ENCODE results near the gene PLIN1. TPM values are rescaled to one million over a fixed set of nuclear protein-coding genes. Genes with fewer than 3 reads are reported as not detected.
"Not testable (repeated sequence)": the region's sequence is repeated elsewhere in the genome, so short reads cannot be mapped to it uniquely, and the experiment has no call there.

Gene PLIN1
- total and polyA plus RNA-seq, 5 donors, result 0.68 to 38.8 (median 2.4) TPM

DNA sequence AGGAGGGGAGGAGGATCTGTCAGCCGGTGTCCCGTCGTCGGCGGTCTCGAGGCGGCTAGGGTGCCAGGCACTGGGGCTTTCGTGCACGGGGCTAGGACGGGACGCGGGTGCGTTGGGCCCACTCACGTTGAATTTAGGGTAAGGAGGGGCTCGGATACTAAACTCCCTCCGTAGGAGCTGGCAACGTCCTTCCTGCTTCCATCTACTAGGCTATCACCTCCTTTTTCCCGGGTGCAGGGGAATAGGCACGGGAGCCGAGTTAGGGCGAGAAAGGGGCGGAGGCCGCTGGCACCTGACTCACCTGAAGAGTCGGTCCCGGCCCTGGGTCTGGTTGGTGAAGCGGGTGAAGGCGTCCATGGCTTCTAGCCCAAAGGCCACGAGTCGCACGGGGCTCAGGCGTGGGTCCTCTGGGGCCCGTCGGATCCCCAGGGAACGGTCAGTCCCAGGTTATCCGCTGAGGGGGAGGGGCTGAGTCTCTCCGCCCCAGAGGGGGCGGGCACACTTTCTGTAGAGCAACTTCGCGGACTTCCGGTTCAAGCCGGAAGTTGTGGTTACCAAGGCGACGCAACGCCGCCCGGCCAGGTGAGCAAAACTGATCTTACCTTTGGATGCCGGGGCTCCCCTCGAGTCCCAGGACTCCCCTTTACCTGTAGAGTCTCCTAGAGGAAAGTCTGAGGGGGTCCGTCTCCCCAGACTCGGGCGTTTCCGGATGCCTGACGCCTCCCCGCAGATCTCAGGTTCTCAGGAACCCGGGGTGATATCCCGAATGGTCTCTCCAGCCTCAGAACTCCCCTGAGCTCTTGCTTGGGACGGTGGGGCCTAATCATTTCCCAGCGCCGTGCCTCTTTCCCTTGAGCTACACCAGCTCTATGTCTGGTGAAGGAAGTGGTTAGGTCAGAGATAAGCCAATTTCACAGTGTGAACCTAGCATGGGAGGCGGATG is 11.4 kb upstream of the PLIN1 start, which contains the start of the genes PEX11A and WDR93:
PEX11A (minus strand) TSS at position 479 of the 943 bp plus-strand sequence; CDS start at position 357, 122 bp downstream.
WDR93 (plus strand) TSS at position 536 of the 943 bp plus-strand sequence. CDS start 10,936 bp downstream, outside the sequence.
- ATAC-seq (peak; percentile 97), DNase-seq (peak; percentile 86 to 94 (median 94))
- intact Hi-C loops (cut with DNase I), result loop anchor here in 1 of 4 donors (5.0 kb wide), 1 partner anchor 33 kb away; the partner anchor contains the start of gene KIF7
- Histone ChIP-seq H3K27ac (ENCODE audit: low read length) (peak within 1 kb of the TSS; percentile 6), H3K4me3 (ENCODE audit: low read length) (peak within 1 kb of the TSS; percentile 71), H3K27me3 (ENCODE audit: control insufficient read depth, insufficient read depth) (no peaks in the 10 kb centered on the region), H3K9me3 (ENCODE audit: control insufficient read depth, low read length) (no peaks in the 10 kb centered on the region), H3K4me1 (ENCODE audit: control insufficient read depth, insufficient read depth, low read length) (no peaks in the 10 kb centered on the region)
- 3% methylated on average over 60 of the region's 60 CpGs for WGBS

- DNase-seq; H3K4me1 ChIP-seq (ENCODE audit: control insufficient read depth, insufficient read depth, low read length); H3K9me3 ChIP-seq (ENCODE audit: control insufficient read depth, low read length); H3K27ac ChIP-seq (ENCODE audit: low read length); H3K27me3 ChIP-seq (ENCODE audit: control insufficient read depth, insufficient read depth); ATAC-seq: not testable (repeated sequence)
- intact Hi-C loops (cut with DNase I), result loop anchor here in 1 of 4 donors (5.0 kb wide), 1 partner anchor 33 kb away; the partner anchor contains the start of gene KIF7
- peak overlapping the region; percentile 71 for H3K4me3 ChIP-seq (ENCODE audit: low read length)
- 61% methylated on average over 15 of the region's 15 CpGs for WGBS
Observed at GRCh38 chr15:89689930-89690275, 10.7 kb upstream of the PLIN1 start.

- H3K27ac ChIP-seq (ENCODE audit: low read length), result no peak overlapping the region
- DNase-seq, result no peak
- no peak for ATAC-seq
- H3K4me1 ChIP-seq (ENCODE audit: control insufficient read depth, insufficient read depth, low read length), result no peaks in the 10 kb centered on the region
- H3K9me3 ChIP-seq (ENCODE audit: control insufficient read depth, low read length), result no peaks in the 10 kb centered on the region
- H3K4me3 ChIP-seq (ENCODE audit: low read length), result no peak overlapping the region
- no peaks in the 10 kb centered on the region for H3K27me3 ChIP-seq (ENCODE audit: control insufficient read depth, insufficient read depth)
- intact Hi-C loops (cut with DNase I), result no loop called here
Observed at GRCh38 chr15:89686522-89686921, 7.4 kb upstream of the PLIN1 start.

- no peaks in the 10 kb centered on the region for H3K4me1 ChIP-seq (ENCODE audit: control insufficient read depth, insufficient read depth, low read length)
- no peak for ATAC-seq
- H3K4me3 ChIP-seq (ENCODE audit: low read length), result no peak overlapping the region
- H3K27ac ChIP-seq (ENCODE audit: low read length), result no peak overlapping the region
- WGBS, result 73% methylated on average over 2 of the region's 2 CpGs
- no peaks in the 10 kb centered on the region for H3K9me3 ChIP-seq (ENCODE audit: control insufficient read depth, low read length)
- intact Hi-C loops (cut with DNase I), result no loop called here
- no peaks in the 10 kb centered on the region for H3K27me3 ChIP-seq (ENCODE audit: control insufficient read depth, insufficient read depth)
- DNase-seq, result no peak
Observed at GRCh38 chr15:89685995-89686394, 6.8 kb upstream of the PLIN1 start.

- DNase-seq (no peak), ATAC-seq (peak; percentile 17 to 21)
- no peak overlapping the region for H3K4me3 ChIP-seq (ENCODE audit: low read length)
- H3K9me3 ChIP-seq (ENCODE audit: control insufficient read depth, low read length), result no peaks in the 10 kb centered on the region
- WGBS, result 88% methylated on average over 2 of the region's 2 CpGs
- H3K4me1 ChIP-seq (ENCODE audit: control insufficient read depth, insufficient read depth, low read length), result peaks cover 5% of the 10 kb centered on the region
- no peaks in the 10 kb centered on the region for H3K27me3 ChIP-seq (ENCODE audit: control insufficient read depth, insufficient read depth)
- H3K27ac ChIP-seq (ENCODE audit: low read length), result peak overlapping the region; percentile 92
- intact Hi-C loops (cut with DNase I), result no loop called here
Observed at GRCh38 chr15:89681146-89681545, 2.0 kb upstream of the PLIN1 start.

GRCh38 chr15:89680282-89680873 is 1.2 kb upstream of the PLIN1 start:
- Histone ChIP-seq H3K27me3 (ENCODE audit: control insufficient read depth, insufficient read depth) (no peaks in the 10 kb centered on the region), H3K9me3 (ENCODE audit: control insufficient read depth, low read length) (no peaks in the 10 kb centered on the region), H3K27ac (ENCODE audit: low read length) (peak overlapping the region; percentile 92), H3K4me1 (ENCODE audit: control insufficient read depth, insufficient read depth, low read length) (peaks cover 5% of the 10 kb centered on the region), H3K4me3 (ENCODE audit: low read length) (no peak overlapping the region)
- DNase-seq (peak; percentile 68 to 79 (median 69)), ATAC-seq (peak; percentile 95 to 96)
- intact Hi-C loops (cut with DNase I), result no loop called here
- 29% methylated on average over 5 of the region's 5 CpGs for WGBS

DNA sequence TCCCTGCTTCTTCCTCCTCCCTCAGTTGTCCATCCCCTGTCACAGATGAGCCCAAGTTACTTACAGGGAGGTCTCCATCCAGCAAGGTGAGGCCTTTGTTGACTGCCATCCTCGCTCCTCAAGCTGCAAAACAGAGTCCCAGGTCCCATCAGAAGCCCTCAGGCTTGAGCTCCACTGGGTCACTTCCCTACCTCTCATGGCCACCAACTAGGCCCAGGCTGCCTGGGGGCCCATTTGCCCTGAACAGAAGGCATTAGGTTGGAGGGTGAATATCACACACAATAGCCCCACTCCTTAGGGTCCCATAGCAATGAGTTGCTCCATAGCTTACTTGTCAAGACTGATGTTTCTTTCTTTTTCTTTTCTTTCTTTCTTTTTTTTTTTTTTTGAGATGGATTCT is 1.8 kb downstream of the PLIN1 start:
- 95% methylated on average over 1 of the region's 1 CpG for WGBS
- no peak for ATAC-seq

GRCh38 chr15:89675606-89676005 is 3.6 kb downstream of the PLIN1 start:
- no peak for DNase-seq
- Histone ChIP-seq H3K4me3 (ENCODE audit: low read length) (no peak overlapping the region), H3K4me1 (ENCODE audit: control insufficient read depth, insufficient read depth, low read length) (peaks cover 3% of the 10 kb centered on the region), H3K27ac (ENCODE audit: low read length) (no peak overlapping the region), H3K27me3 (ENCODE audit: control insufficient read depth, insufficient read depth) (no peaks in the 10 kb centered on the region), H3K9me3 (ENCODE audit: control insufficient read depth, low read length) (no peaks in the 10 kb centered on the region)
- 70% methylated on average over 6 of the region's 6 CpGs for WGBS
- ATAC-seq, result no peak
- intact Hi-C loops (cut with DNase I), result no loop called here

More for the DNA sequence above, 1.8 kb downstream of the PLIN1 start:
- no peak for DNase-seq
- Histone ChIP-seq H3K27me3 (ENCODE audit: control insufficient read depth, insufficient read depth) (no peaks in the 10 kb centered on the region), H3K9me3 (ENCODE audit: control insufficient read depth, low read length) (no peaks in the 10 kb centered on the region), H3K27ac (ENCODE audit: low read length) (no peak overlapping the region), H3K4me3 (ENCODE audit: low read length) (no peak overlapping the region), H3K4me1 (ENCODE audit: control insufficient read depth, insufficient read depth, low read length) (peaks cover 5% of the 10 kb centered on the region)
- intact Hi-C loops (cut with DNase I), result no loop called here

- Histone ChIP-seq H3K27ac (ENCODE audit: low read length) (no peak overlapping the region), H3K4me1 (ENCODE audit: control insufficient read depth, insufficient read depth, low read length) (peaks cover 3% of the 10 kb centered on the region), H3K9me3 (ENCODE audit: control insufficient read depth, low read length) (no peaks in the 10 kb centered on the region), H3K27me3 (ENCODE audit: control insufficient read depth, insufficient read depth) (no peaks in the 10 kb centered on the region), H3K4me3 (ENCODE audit: low read length) (no peak overlapping the region)
- WGBS, result 76% methylated on average over 4 of the region's 4 CpGs
- intact Hi-C loops (cut with DNase I), result no loop called here
- no peak for ATAC-seq
- no peak for DNase-seq
Observed at GRCh38 chr15:89674526-89674925, 4.6 kb downstream of the PLIN1 start.

DNA sequence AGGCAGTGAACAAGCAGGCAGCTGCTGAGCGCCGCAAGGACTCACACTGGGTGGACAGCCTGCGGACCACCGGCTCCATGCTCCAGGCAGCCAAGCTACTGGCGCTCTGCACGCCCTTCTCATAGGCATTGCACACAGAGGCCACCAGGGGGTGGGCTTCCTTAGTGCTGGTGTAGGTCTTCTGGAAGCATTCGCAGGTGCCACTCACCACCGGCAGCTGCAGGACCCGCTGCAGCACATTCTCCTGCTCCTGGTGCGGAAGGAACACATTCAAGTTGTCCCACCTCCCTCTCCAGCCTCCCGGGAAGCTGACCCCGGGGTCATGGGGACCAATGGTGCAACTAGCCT is 6.0 kb downstream of the PLIN1 start:
- H3K9me3 ChIP-seq (ENCODE audit: control insufficient read depth, low read length), result no peaks in the 10 kb centered on the region
- no peaks in the 10 kb centered on the region for H3K27me3 ChIP-seq (ENCODE audit: control insufficient read depth, insufficient read depth)
- DNase-seq (peak in 1 of 3 donors; percentile 58), ATAC-seq (peak in 1 of 2 donors; percentile 9)
- 58% methylated on average over 12 of the region's 12 CpGs for WGBS
- H3K4me3 ChIP-seq (ENCODE audit: low read length), result no peak overlapping the region
- intact Hi-C loops (cut with DNase I), result no loop called here
- no peaks in the 10 kb centered on the region for H3K4me1 ChIP-seq (ENCODE audit: control insufficient read depth, insufficient read depth, low read length)
- no peak overlapping the region for H3K27ac ChIP-seq (ENCODE audit: low read length)
